Right lobe of liver (tissue), 6 donors: Measurements from ENCODE around the gene SLC5A11. TPM values are rescaled to one million over a fixed set of nuclear protein-coding genes. Genes with fewer than 3 reads are reported as not detected.
A peak's percentile ranks its signal among the peaks of the same experiment; 100 is the strongest.

ENCODE experiments used
- ATAC-seq, 4 donors: fragments of 200-7000 bp; cut with Tn5 transposase; one replicate each; pipeline ENCODE4 v1.9.1; 2020; ENCODE audit warnings: mild to moderate bottlenecking in 4 of 4, moderate library complexity in 4 of 4
- DNase-seq, 3 donors: peaks; one replicate each; pipeline ENCODE4 v3.0.0-alpha.2; 2020
- H3K27ac ChIP-seq, 3 donors: fragments of 200-600 bp; one replicate each; pipeline ENCODE4 v1.8.0; 2022
- H3K27me3 ChIP-seq, 2 donors: fragments of 200-600 bp; one replicate each; pipeline ENCODE4 v1.8.0; 2022
- H3K36me3 ChIP-seq, 4 donors: fragments of 200-600 bp; sonication (generic) in 1 of 4; one replicate each; pipeline versions ENCODE4 v1.5.1 to v1.8.0; 2017 to 2022; ENCODE audit warnings: control low read depth in 1 of 4
- H3K4me1 ChIP-seq, 4 donors: fragments of 200-600 bp; sonication (generic) in 1 of 4; one replicate each; pipeline versions ENCODE4 v1.5.1 to v1.8.0; 2017 to 2022; ENCODE audit warnings: control low read depth in 1 of 4
- H3K4me3 ChIP-seq, 3 donors: fragments of 200-600 bp; one replicate each; pipeline ENCODE4 v1.8.0; 2022
- H3K9me3 ChIP-seq, 4 donors: fragments of 200-600 bp; sonication (generic) in 1 of 4; one replicate each; pipeline versions ENCODE4 v1.5.1 to v1.8.0; 2017 to 2022; ENCODE audit warnings: control low read depth in 1 of 4
- POLR2A ChIP-seq: fragments of 450-650 bp; IDR thresholded peaks from one replicate; pipeline ENCODE4 v1.6.1; 2017; ENCODE audit warnings: antibody characterized with exemption, mild to moderate bottlenecking
- WGBS: methylation state at CpG from one replicate; pipeline ENCODE4 v1.1.6; 2018; ENCODE audit warnings: low coverage, low lambda C conversion rate; ENCODE audit not compliant: insufficient coverage; ENCODE audit errors: missing lambda C conversion rate; 5-methylcytosine and 5-hydroxymethylcytosine counted together
- intact Hi-C, 2 donors: fragments of 100-400 bp; cut with DNase I; formaldehyde crosslinking; loops; one replicate each; pipeline versions ENCODE4 v1.11.2 to v1.14.1; 2022
- total RNA-seq, 6 experiments: library from RNA; depleted of rRNA in 2 of 6; stranded (reverse); fragments of >200 nt in 2 of 6; fragmentation: NEBNext Ultra II Directional in 3 of 6; extraction: Animal tissue kit (Norgen Biotek cat#: 25700) in 3 of 6; gene quantifications; one replicate each; pipeline versions ENCODE4 v1.1.0 to v1.2.4, GENCODE V29; 2016 to 2023
- TF ChIP-seq, protein P1 (sequence below), 4 donors: fragments of 200-600 bp in 3 of 4; fragments of 450-650 bp in 1 of 4; IDR thresholded peaks; one replicate each; pipeline versions ENCODE4 v1.5.1 to v1.8.0; 2016 to 2022; ENCODE audit warnings: antibody characterized with exemption in 4 of 4, mild to moderate bottlenecking in 2 of 4
- donor health status: DM: no; HTN: yes; CAD: no.
- donor health status: DM: no; HTN: no; CAD: no.
- donor health status: DM: no; HTN: no; CAD: no.
- donor health status: DM: no; HTN: yes; CAD: no.
- donor health status: DM: no; HTN: yes; CAD: no.

Gene SLC5A11
- total RNA-seq, 6 experiments from 2014 or later = 0.43 to 1.6 (median 1.2) TPM

DNA sequence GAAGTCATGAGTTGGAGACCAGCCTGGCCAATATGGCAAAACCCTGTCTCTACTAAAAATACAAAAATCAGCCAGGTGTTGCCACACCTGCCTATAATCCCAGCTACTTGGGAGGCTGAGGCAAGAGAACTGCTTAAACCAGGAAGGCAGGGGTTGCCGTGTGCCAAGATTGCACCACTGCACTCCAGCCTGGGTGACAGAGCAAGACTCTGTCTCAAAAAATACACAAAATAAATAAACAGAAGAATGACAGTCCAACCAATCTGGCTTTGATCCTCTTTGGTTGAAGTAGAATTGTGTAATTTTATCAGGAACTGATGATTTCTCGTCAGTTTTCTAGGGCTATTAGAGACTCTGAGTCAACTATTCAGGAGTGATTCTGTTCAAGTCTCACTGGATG, 79.4 kb downstream of the SLC5A11 start:
- Histone ChIP-seq H3K27me3 (no peaks in the 10 kb centered on the region), H3K4me3 (no peak overlapping the region), H3K36me3 (peaks cover 0 to 14% (median 3%) of the 10 kb centered on the region in 4 donors), H3K27ac (no peak overlapping the region), H3K9me3 (no peaks in the 10 kb centered on the region), H3K4me1 (peaks cover 0 to 21% (median 0%) of the 10 kb centered on the region in 4 donors)
- DNase-seq (peak; percentile 57 to 75 (median 59)), ATAC-seq (peak; percentile 69 to 87 (median 84))
- intact Hi-C loops = no loop called here
- WGBS = 25% methylated on average over 2 of the region's 2 CpGs
- no peak for TF ChIP-seq POLR2A
- TF ChIP-seq, protein P1, sequence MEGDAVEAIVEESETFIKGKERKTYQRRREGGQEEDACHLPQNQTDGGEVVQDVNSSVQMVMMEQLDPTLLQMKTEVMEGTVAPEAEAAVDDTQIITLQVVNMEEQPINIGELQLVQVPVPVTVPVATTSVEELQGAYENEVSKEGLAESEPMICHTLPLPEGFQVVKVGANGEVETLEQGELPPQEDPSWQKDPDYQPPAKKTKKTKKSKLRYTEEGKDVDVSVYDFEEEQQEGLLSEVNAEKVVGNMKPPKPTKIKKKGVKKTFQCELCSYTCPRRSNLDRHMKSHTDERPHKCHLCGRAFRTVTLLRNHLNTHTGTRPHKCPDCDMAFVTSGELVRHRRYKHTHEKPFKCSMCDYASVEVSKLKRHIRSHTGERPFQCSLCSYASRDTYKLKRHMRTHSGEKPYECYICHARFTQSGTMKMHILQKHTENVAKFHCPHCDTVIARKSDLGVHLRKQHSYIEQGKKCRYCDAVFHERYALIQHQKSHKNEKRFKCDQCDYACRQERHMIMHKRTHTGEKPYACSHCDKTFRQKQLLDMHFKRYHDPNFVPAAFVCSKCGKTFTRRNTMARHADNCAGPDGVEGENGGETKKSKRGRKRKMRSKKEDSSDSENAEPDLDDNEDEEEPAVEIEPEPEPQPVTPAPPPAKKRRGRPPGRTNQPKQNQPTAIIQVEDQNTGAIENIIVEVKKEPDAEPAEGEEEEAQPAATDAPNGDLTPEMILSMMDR (IDR thresholded peaks at IDR 0.05) = no peak

DNA sequence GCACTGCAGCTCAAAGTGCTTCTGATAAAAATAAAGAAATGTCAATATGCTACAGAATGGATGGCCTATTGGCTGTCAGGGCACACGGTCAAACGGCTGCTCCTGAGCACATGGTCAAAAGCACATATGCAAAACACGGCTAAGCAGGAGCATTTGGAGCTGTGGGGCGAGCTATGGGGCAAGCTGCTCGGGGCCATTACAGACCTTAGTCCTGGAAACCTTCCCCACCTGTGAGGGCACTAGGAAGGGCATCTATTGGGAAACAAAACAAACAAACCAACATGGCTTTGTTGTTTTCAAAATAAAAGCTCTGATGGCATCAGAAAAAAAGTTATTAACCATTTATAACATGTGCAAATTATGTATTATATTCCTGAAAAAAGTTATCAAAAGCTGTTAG, 83.6 kb downstream of the SLC5A11 start:
- DNase-seq (peak in 2 of 3 donors; percentile 52 to 63), ATAC-seq (peak; percentile 62 to 84 (median 80))
- TF ChIP-seq, protein P1 (IDR thresholded peaks at IDR 0.05) = no peak
- TF ChIP-seq POLR2A = no peak
- no peaks in the 10 kb centered on the region for H3K27me3 ChIP-seq
- intact Hi-C loops = no loop called here
- WGBS = 32% methylated on average over 5 of the region's 5 CpGs
- H3K36me3 ChIP-seq = peaks cover 0 to 34% (median 5%) of the 10 kb centered on the region in 4 donors
- H3K4me3 ChIP-seq = no peak overlapping the region
- peaks cover 0 to 21% (median 0%) of the 10 kb centered on the region in 4 donors for H3K4me1 ChIP-seq
- no peaks in the 10 kb centered on the region for H3K9me3 ChIP-seq
- peak overlapping the region in 1 of 3 donors; percentile 21 for H3K27ac ChIP-seq

DNA sequence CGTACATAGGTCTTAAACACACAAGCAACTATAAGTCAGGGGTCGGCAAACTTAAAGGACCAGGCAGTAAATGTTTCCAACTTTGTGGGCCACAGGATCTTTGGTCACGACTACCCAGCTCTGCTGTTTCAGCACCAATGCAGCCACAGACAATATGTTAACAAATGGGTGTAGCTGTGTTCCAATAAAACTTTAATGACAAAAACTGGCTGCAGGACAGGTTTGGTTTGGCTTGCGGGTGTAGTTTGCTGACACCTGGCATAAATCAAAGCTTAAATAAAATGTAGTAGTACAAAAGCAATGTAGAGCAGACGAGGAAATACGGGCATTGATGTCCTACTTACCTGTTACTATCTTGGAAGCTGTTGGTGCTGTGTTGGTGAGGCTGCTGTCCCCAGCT, 84.7 kb downstream of the SLC5A11 start:
- no peak for DNase-seq
- Histone ChIP-seq H3K4me3 (no peak overlapping the region), H3K9me3 (no peaks in the 10 kb centered on the region), H3K4me1 (peaks cover 0 to 14% (median 0%) of the 10 kb centered on the region in 4 donors), H3K27me3 (no peaks in the 10 kb centered on the region), H3K36me3 (peaks cover 0 to 45% (median 11%) of the 10 kb centered on the region in 4 donors), H3K27ac (no peak overlapping the region)
- 88% methylated on average over 6 of the region's 6 CpGs for WGBS
- intact Hi-C loops = no loop called here
- no peak for TF ChIP-seq POLR2A
- ATAC-seq = no peak

DNA sequence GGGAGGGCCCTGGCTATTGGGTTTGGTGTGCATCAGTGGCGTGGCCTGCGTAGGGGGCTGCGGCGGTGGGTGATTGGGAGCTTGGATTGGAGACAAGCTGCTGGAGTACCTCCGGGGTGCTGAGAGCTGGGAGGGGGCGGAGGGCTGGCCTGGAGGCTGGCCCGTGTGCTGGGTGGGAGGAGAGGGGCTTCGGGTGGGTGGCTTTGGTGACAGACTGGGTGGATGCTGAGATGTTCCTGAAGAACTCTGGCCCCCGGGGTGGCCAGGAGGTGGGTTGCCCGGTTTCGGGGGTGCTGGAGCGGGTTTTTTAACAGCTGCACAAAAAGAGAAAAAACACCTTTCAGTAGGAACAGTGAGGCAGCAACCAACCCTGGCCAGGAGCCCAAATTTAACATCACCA, 85.3 kb downstream of the SLC5A11 start:
- H3K9me3 ChIP-seq = no peaks in the 10 kb centered on the region
- WGBS = 97% methylated on average over 5 of the region's 12 CpGs
- no peak for ATAC-seq
- intact Hi-C loops = no loop called here
- TF ChIP-seq, protein P1 (IDR thresholded peaks at IDR 0.05) = no peak
- no peak for TF ChIP-seq POLR2A
- H3K36me3 ChIP-seq = peaks cover 0 to 46% (median 12%) of the 10 kb centered on the region in 4 donors
- no peak for DNase-seq
- H3K4me1 ChIP-seq = peaks cover 0 to 11% (median 0%) of the 10 kb centered on the region in 4 donors
- H3K27ac ChIP-seq = no peak overlapping the region
- no peaks in the 10 kb centered on the region for H3K27me3 ChIP-seq
- H3K4me3 ChIP-seq = no peak overlapping the region

DNA sequence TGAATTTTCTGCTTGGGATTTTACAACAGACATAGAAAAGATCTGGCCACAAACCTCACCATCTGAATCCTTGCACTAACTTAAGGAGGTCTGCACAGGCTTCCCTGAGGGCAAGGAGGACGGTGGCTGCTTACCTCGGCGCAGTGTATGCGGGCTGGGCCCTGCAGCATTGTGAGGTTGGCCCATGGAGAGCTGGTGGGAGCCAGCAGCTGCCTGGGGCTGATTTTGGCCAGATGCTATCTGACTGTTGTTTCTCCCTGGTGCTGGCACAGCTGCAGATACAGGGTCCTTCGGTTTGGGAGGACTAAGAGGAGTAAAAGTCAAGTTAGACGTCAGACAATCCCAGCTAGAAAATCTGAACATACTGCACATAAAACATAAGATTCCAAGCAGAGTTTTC, 89.6 kb downstream of the SLC5A11 start:
- ATAC-seq = no peak
- Histone ChIP-seq H3K4me1 (no peaks in the 10 kb centered on the region), H3K4me3 (no peak overlapping the region), H3K36me3 (peaks cover 0 to 59% (median 14%) of the 10 kb centered on the region in 4 donors), H3K27me3 (no peaks in the 10 kb centered on the region), H3K9me3 (no peaks in the 10 kb centered on the region), H3K27ac (no peak overlapping the region)
- TF ChIP-seq, protein P1 (IDR thresholded peaks at IDR 0.05) = no peak
- intact Hi-C loops = no loop called here
- no CpG with 5 or more reads among the region's 6 CpGs for WGBS
- no peak for DNase-seq
